Activated CD4-positive, alpha-beta T cell treated with anti-CD3 and anti-CD28 coated beads, Interleukin-2, Interleukin-4, amounts not matched to agents 100 ng/mL and 50 ng/mL, durations not matched to agents 16 hours and 8 hours (primary cell): ENCODE data around the gene A1CF.

Experiments
- DNase-seq: peaks from one replicate; pipeline ENCODE4 v3.0.0-alpha.2; 2020; ENCODE audit warnings: low spot score

Gene A1CF

GRCh38 chr10:50861370-50861769 is 24.1 kb downstream of the A1CF start:
- DNase-seq, result no peak

DNA sequence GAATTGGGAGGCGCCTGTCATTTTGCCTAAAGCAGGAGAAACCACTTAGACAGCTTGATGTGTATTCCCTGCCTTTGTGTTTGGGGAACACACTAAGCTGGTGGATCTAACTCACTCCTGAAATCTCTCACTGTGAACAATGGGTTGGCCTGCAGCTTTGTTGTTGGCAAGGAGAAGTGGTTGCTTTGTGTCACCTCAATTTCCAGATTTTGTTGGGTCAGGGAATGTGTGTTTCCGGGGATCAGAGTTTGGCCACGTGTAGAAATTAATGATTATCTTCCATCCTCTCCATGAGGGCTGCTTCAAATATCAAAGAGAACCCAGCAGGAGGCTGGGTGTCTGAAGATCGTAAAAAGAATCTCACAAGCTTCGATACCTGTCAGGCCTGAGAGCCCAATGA is 27.8 kb downstream of the A1CF start:
- DNase-seq, result no peak

GRCh38 chr10:50855461-50855860 is 30.0 kb downstream of the A1CF start:
- DNase-seq, result no peak

- DNase-seq, result no peak
These were observed 30.4 kb downstream of the A1CF start for GRCh38 chr10:50855015-50855414.

GRCh38 chr10:50853557-50853956 is 31.9 kb downstream of the A1CF start:
- no peak for DNase-seq

DNA sequence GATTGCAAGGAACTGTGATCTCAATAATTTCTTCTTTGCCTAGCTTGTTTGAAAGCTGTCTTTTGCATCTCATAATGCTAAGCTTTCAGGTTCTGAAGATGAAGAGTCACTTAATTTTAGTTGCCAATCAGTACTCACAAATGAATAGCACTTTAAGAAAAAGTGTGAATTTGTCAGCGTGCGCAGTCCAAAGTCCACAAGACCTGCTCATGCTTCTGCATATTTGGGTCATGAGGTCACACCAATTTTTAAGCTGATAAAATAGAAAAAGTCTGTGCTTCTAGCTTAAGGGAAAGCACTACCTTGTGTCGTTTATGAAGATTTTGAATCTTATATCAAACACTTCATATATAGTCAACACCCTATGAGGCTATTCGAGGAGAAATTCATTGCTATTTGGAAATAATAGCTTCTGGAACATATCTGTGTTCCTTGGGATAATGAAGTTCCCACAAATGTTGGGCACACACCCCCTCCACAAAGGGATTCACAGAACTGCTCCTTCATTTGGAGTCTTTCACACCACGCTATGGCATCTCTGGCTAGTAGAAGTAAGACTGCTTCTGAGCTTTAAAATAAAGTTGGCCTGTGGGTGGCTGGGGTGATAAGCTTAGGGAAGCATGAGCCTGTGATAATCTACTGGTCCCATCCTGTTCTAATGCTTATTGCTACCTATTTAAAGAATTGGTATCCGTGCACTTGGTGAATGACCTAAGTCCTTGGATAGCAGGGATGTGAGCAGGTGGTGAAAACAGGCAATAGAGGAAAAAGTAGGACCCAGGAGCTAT is 33.3 kb downstream of the A1CF start:
- no peak for DNase-seq

DNA sequence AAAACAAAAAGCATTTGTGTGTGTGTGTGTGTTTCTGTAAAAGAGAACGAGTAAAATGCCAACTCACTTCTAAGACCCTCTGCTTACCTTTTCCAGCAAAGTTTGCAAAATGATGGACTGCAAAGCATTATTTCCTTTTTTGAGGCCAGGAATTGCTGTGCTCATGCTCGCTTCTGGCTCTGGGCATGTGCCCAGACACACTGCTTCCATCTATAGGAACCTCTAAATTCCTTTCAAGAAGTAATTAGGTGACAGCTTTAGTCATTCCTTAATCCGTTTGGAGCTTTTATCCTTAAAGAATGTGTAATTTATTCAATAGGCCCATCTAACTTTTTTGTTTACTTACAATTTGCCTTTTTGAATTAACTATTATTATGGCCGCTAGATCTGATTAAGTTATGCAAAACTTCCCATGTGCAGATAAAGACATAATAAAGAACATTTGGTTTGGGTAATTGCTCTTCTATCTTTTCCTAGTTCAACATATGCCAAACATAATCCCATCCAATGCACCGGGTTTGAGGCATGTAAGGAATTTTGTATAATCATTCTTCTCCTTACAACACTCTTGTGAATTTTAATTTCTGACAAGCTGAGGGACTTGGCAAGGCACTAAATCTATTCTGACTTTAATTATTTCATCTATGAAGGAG is 34.7 kb downstream of the A1CF start:
- DNase-seq, result no peak

DNA sequence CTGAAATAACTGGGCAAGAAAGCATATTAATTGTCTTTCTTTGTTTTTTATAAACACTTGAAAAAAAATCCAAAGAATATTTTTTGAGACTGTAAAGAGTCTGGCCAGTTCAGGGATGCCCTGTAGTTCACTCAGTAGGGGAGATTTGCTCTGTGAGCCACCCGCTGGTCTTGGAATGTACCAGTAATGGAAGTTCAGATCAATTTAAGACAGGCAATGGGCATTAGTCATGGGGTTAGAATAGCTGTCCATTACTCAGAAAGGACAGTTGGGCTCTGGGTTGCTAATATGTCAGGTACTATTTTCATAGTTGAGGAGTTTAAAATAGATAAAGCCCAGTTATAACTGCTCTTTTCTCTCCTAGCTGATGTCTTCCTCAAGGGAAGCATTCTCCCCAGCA is 38.7 kb downstream of the A1CF start:
- no peak for DNase-seq

DNA sequence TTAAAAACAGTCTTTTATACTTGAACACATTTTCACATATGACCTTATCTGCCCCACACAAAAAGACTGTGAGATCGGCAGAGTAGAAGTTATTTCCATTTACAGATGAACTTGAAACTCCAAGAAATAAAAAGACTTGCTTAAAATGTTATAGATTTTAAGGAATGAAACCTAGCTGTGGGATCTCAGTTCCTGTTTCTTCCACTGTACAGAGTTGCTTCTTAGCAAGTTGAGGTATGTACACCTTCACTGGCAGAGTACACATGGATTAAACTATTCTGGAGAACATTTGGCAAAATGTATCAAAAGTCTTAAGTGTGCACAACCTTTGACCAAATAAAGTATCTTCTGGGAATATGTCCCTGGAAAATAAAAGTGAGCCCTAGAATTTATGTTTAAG is 48.3 kb downstream of the A1CF start:
- DNase-seq, result no peak

DNA sequence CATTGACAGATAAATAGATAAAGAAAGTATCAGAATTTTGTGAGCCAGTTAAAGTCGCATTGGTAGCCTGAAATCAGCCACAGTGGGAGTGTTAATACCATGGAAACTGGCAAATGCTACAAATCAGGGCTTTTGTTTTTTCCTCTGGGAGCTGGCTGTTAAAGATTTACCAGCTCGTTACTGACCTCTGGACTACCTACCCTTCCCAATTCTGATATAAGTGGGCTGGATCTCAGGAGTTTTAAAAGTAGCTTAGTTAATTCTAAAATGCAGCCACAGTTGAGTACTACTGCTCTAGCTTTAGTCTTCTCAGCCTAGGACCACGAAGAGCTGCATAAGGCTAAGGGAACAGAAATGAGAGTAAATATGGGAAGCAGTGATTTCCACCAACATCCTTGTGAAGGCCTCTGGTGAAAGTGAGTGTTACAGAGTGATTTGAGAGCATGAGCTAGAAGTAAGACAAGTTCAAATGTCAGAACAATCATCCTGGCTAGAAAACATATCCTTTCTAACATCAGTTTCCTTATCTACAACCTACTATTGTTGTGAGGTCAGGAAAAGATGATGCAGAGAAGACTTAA is 53.2 kb downstream of the A1CF start:
- DNase-seq, result no peak

DNA sequence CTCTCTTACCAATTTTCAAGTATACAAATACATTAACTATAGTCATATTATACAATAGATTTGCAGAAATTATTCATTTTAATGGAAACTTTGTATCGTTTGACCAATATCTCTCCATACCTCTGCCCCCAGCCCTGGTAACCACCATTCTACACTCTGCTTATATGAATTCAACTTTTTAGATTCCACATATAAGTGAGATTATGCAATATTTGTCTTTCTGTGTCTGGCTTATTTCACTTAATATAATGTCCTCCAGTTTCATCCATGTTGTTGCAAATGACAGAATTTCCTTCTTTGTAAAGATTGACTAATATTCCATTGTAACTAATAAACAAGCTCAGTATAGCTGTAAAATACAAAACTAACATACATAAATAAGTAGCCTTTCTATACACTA is 55.4 kb downstream of the A1CF start:
- no peak for DNase-seq

GRCh38 chr10:50824782-50825181 is 60.6 kb downstream of the A1CF start:
- DNase-seq, result no peak

- no peak for DNase-seq
These were observed 61.6 kb downstream of the A1CF start for GRCh38 chr10:50823789-50824188.

DNA sequence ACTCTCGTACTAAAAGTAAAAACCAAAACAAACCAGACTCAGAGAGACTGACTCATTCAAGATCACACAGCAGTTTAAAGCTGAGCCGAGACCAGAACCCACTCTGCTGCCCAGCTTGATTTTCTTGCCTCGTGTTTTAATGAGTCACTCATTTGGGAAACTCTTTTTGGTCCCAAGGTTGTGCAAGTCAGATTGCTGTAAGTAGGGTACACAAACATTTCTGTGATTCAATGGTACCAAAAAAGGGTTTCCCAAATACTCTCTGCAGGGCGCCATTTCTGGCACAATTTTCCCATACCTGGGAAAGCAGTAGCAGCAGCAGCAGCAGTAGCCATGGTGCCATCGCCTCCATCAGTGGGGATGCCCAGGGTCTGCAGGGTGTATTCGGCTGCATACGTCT is 75.8 kb downstream of the A1CF start:
- DNase-seq, result no peak

DNA sequence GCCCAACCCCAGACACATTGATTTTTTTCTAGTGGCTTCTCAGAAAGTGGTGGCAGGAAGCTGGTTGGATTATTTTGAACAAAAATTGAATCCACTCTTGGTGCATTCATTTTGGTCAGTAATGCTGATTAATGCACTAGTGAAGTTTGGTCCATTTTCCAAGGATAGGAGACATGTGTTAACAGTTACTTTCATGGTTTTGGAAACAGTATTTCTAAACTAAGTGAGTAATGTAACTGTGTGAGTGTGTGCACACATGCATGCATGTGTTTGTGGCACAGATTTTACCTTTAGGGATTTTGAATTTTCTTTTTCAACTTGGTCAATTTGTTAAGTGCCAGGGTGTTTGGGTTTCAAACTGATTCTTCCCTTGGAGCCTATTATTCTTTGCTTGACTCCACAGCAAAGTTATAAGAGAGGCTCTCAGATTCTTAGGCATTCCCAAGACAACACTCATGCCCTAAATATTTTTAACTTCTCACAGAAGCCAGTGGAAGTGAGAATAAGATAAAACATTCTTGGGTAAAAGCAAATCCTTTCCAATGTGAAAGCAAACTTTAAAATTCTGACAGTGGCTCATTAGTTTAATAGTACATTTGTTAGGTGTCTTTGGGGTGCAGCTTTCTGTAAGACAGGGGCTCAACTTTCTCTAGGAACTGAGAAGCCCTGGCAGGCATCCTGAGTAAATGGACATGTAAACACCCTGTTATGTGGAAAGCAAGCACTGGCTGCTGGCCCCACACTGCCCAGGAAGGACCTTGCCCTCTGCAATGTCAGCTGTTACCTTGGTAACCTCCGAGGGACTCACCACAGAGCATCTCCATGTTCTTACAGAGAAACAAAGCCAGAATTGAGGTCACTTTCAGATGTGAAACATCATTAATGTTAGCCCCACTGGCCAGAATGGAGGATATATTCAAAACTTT is 77.3 kb downstream of the A1CF start:
- DNase-seq, result no peak

DNA sequence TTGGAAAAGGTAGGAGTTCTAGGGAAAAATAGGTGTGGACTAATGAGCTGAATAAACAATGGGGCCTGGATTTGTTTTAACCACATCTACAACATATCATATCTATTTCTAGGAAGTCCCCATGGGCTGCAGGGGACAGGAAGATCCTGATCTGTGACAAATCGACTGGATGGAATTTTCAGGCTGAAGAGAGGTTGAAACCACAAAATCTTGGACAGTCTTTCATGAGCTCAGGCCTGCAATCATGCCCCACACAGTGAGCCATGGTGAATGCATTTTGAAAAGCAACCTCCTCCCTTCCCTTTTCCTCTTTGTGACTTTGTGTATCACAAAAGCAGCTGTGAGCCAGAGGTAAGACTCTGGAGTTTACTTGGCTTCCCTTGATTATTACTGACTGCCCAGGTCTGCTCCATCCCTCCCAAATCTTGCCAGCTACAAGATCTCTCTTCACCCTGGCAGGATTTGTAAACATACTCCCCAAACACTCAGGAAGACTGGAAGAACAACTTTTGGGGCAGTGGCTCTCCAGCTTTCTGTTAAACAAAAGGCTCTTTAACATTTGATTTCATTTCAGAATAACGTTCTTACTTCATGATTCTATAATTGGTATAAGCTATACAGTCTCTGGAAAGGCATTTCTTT is 79.3 kb downstream of the A1CF start:
- no peak for DNase-seq

- no peak for DNase-seq
These were observed 85.8 kb downstream of the A1CF start for GRCh38 chr10:50799595-50799994.

DNA sequence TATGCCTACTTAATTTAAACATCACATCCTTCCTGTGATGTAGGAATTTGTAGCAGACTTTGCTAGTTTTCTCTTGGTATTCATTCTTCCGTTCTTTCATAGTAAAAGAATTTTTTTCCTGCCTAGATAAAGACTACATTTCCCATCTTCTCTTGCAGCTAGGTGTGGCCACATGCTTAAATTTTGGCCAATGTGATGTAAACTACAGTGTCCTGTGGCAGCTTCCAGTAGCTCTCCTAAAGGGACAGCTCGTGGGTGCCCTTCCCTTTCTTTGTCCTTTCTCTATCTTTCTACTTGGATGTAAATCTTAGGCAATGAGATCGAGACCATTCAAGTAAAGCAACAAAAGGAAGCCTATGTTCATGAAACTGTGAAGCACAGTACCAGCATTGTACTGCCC is 87.1 kb downstream of the A1CF start:
- no peak for DNase-seq

GRCh38 chr10:50796693-50797092 is 88.7 kb downstream of the A1CF start:
- DNase-seq, result no peak

GRCh38 chr10:50794490-50794889 is 90.9 kb downstream of the A1CF start:
- DNase-seq, result no peak

DNA sequence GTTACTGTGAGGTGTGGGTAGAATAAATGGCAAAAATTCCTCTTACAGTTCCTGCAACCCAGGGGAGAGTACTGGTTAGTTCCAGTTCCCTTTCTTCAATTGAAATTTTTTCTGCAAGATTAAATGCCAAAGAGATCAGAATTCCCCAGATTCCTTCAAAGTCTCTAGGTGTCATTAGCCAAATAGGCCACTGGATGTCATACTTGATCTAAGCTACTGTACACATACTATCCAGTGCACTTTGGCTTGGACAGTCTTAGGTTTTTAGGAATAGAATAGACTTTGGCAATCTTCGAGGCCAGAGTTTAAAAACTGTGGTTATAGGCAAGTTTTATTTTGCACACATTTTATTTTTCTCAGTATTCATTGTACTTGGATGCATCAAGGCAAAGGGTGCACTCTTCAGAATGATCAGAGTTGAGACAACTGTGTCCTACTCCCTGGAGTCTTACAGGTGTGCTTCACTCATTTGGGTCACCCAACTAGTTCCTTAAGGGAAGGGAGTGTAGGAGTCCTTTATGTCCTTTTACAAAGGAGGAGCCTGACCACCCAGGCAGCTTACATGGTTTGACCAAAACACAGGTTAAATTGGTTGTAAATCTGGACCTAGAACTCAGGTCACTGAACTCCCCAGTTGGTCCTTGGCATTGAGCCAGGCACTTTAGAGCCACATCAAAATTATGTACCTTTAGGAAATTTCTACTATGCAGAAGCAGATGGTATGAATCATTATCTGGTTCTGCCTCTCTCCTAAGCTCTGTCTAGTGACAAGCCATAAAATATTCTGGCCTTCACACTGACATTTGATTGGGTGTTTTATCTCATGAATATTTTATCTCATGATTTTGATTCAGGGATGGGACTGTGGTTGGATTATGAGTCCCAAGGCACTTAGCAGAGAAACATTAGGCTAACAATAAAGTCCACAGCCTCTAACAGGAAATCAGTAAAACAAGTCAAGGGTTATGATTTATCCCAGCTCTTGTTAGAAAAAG is 96.2 kb downstream of the A1CF start:
- DNase-seq, result no peak
